GM12891 (cell line): ENCODE measurements around the gene CHKA.

Source experiments
- DNase-seq: peaks from one replicate; pipeline ENCODE4 v3.0.0; 2011; ENCODE audit warnings: low spot score; ENCODE audit not compliant: insufficient read length
- FAIRE-seq: peaks from 2 replicates; lab custom pipeline; 2011; peaks lifted over from hg19 to GRCh38; lab: Jason Lieb, UNC
- PAX5 ChIP-seq: IDR thresholded peaks from 2 replicates; pipeline ENCODE4 v1.6.1; 2011; ENCODE audit warnings: low read length, moderate library complexity, mild to moderate bottlenecking; ENCODE audit not compliant: insufficient read depth, severe bottlenecking
- POLR2A ChIP-seq: IDR thresholded peaks from 2 replicates; pipeline ENCODE4 v1.6.1; 2011; ENCODE audit warnings: low read depth, low read length, control low read depth
- POLR2AphosphoS5 ChIP-seq: IDR thresholded peaks from 2 replicates; pipeline ENCODE4 v1.6.1; 2011; ENCODE audit warnings: low read depth, low read length, control low read depth
- POU2F2 ChIP-seq: IDR thresholded peaks from 2 replicates; pipeline ENCODE4 v1.6.1; 2011; ENCODE audit warnings: low read depth, mild to moderate bottlenecking, control low read depth, low read length, moderate library complexity
- SPI1 ChIP-seq: IDR thresholded peaks from 2 replicates; pipeline ENCODE4 v1.6.1; 2011; ENCODE audit warnings: low read depth, low read length, control low read depth
- TAF1 ChIP-seq: IDR thresholded peaks from 2 replicates; pipeline ENCODE4 v1.6.1; 2011; ENCODE audit warnings: low read depth, low read length, control low read depth

The CHKA gene

DNA sequence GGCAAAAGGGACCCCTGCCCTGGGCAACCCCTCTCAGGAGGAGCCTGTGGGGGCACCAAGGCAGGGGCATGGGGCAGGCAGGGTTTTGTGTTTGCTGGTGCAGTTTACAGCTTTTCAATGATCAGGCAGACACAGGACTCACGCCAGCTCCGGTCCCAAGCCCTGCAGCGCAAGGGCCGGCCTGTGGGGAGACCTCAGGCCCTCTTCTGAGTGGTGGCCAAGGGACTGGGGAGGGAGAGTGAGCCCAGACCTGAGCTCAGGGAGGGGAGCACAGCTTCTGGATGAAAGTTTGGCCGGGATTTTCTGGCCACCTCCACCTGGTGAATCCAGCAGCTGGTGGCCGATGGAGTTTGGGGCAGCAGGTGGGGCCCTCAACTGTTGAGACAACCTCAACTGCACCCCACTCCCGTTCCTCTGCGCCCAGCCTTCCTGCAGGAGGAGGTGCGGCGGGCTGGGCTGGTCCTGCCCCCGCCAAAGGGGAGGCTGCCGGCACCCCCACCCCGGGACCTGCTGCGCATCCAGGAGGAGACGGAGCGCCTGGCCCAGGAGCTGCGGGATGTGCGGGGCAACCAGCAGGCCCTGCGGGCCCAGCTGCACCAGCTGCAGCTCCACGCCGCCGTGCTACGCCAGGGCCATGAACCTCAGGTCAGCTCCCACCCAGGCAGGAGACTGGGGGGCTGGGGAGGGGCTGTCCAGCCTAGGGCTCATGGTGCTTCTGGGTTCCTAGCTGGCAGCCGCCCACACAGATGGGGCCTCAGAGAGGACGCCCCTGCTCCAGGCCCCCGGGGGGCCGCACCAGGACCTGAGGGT, 78.8 kb downstream of the CHKA start:
- DNase-seq (no peak), FAIRE-seq (no peak)
- TF ChIP-seq TAF1 (no peak), POU2F2 (no peak), POLR2AphosphoS5 (no peak), SPI1 (no peak), PAX5 (no peak), POLR2A (no peak)

GRCh38 chr11:68041617-68042218, 79.5 kb downstream of the CHKA start:
- FAIRE-seq, result no peak
- TF ChIP-seq PAX5 (no peak), POLR2A (no peak), POLR2AphosphoS5 (no peak), SPI1 (no peak), POU2F2 (no peak), TAF1 (no peak)
- DNase-seq, result no peak

- no peak for DNase-seq
- FAIRE-seq, result no peak
- TF ChIP-seq POU2F2 (no peak), PAX5 (no peak), POLR2A (no peak), POLR2AphosphoS5 (no peak), SPI1 (no peak), TAF1 (no peak)
Measured at GRCh38 chr11:68040957-68041591, 80.1 kb downstream of the CHKA start.

DNA sequence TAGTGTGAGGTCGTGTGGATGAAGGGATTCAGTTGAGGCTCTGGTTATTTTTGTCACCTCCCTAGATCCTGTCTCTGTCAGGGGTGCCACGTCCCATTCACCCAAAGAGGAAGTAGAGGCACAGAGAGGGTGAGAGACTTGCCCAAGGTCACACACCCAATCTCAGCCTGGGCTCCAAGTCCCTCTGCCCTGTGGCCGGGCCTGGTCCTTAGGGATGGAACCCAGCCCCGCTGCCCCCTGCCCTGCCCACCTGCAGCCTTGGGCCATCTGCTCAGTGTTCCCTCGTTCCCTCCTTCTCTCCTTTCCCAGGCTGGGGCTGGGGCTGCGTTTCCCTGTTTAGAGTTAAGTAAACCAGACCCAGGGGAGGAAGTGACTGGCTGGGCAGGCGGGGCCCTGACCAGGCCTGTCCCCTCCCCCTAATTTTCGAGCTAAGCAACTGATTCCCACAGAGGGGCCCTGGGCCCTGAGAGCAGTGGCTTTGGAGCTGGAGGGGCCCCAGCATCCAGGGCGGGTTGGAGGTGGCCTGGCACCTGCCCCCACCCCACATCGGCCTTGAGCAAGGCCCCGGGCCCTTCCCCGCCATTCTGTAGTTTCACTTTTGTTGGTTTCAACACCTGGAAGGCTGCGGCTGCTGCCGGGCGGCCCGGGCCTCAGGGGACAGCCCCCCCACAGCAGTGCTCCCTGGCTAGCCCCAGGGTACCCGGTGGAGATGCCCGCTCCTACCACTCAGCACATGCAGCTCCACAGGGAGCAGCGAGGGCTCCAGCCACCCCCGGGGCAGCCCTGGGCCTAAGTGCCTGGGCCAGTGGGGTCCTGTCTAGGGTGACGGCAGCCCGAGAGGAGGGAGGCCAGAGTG, 80.9 kb downstream of the CHKA start:
- peak; percentile 70 for TF ChIP-seq SPI1
- 0 out of 2 replicates have a peak, but pooled peaks have one; percentile 14 for TF ChIP-seq TAF1
- TF ChIP-seq POLR2A, result no peak
- DNase-seq (peak; percentile 88), FAIRE-seq (peak; percentile 87)

GRCh38 chr11:68039526-68040086, 81.6 kb downstream of the CHKA start:
- DNase-seq, result no peak
- TF ChIP-seq POLR2A, result no peak
- FAIRE-seq, result no peak

DNA sequence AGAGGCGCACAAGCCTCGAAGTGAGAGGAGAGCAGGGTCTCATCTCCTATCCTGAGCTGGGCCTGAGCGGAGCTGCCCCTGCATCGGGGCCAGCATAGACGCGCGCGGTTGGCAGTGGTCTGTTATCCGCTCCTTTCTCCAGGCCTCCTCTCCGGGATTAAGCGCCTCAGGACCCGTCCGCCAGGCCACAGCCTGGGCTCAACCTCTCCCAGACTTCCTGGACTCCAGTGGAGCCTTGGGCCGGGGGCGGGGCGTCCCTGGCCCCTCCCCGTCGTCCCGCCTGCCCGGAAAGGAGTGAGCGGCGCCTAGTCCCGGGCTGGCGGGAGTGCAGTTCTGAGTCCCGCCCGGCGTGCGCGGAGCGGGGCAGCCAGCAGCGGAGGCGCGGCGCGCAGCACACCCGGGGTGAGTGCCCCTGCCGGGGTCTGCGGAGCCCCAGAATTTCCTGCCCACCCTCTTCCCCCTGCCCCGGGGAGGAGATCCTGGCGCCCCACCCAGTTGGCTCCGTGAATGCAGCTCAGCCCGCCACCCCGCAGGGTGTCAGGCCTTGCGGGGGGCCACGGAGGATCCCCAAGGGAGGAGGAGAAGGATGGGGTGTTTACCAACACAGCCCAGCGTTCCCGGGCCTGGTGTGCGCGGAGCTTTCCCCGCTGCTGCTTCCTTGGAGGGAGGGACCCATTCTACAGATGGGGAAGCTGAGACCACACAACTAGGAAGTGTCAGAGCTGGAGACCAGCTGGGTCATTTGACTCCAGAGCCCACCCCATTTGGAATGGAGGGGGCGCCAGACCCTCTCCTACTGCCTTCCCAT, 82.3 kb downstream of the CHKA start, which contains the start of gene TCIRG1:
Gene TCIRG1, plus strand, starts transcription at position 308 of the 808 bp plus-strand sequence. CDS start 2,247 bp downstream, outside the sequence.
- FAIRE-seq (peak; percentile 87), DNase-seq (peak; percentile 93)
- TF ChIP-seq POLR2AphosphoS5, result 0 out of 2 replicates have a peak, but pooled peaks have one; percentile 43
- TF ChIP-seq POLR2A, result peak; percentile 77
- TF ChIP-seq TAF1, result peak; percentile 59; the same call in 1 of the 2 replicates
- no peak for TF ChIP-seq PAX5

DNA sequence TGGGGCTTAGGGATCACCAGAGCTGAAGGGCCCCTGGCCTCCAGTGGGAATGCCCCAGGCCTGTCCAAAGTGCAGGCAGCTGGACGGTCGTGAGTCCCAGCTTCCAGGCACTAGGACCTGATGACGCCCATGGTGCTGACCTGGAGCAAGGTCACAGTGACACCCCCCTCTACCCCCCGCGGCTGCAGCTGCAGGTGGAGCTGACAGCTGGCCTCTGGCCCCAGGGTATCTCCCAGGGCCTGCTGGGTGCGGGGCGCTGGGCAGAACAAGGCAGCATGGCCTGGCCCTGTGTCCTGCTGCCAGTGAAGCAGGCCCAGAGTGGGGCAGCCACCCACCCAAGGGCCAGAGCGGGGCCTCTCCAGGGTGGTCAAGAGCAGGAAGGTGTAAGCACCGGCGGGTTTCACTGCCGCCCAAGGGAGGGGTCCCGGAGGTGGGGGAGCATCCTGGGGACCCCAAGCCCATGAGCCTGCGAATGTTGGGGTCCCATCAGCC, 82.9 kb downstream of the CHKA start:
- DNase-seq (no peak), FAIRE-seq (no peak)
- TF ChIP-seq PAX5 (no peak), POLR2AphosphoS5 (no peak), POLR2A (no peak)

- DNase-seq, result no peak
- TF ChIP-seq TAF1 (no peak), POLR2AphosphoS5 (no peak), POU2F2 (no peak), POLR2A (no peak)
- no peak for FAIRE-seq
Measured at GRCh38 chr11:68037411-68038225, 83.6 kb downstream of the CHKA start.
